Measurements from ENCODE around the gene CLCN3.
"Not testable (repeated sequence)": the region's sequence is repeated elsewhere in the genome, so short reads cannot be mapped to it uniquely, and the experiment has no call there.

The CLCN3 gene

DNA sequence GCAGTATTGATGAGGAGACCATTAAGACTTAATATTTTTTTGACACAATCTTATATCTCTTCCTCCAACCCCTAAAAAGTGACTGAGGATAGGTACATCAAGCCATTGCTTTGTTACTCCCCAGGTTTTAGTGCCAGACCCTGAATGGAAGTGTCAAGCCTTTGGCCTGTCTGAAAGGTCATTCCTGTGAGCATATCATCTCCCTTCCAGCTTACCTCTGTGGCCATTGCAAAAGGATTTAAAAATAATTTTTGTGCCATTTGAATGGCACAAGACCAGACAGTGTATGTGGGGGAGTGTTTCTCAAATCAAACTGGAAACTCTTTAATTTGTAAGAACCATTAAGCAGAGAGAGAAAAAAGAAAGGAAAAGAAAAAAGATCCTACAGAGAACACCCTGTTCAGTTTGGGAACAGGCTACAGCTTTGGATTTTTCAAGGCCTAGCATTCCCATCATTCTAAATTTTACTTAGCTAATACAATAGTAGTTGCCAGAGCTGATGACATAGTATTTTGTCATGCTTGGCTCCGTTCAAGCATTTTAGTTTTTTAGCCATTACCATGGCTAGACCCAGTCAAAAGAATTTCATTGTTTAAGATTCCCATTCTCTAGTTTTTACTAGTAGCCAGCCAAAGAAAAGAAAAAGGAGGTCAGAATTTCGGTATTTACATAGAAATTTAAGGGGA is 87.7 kb downstream of the CLCN3 start:
- no peak for DNase-seq (ENCODE audit: low spot score)

GRCh38 chr4:169715826-169716225 is 95.4 kb downstream of the CLCN3 start:
- no peak for DNase-seq (ENCODE audit: low spot score)

GRCh38 chr4:169716677-169717076 is 96.3 kb downstream of the CLCN3 start:
- DNase-seq (ENCODE audit: low spot score) = no peak

DNA sequence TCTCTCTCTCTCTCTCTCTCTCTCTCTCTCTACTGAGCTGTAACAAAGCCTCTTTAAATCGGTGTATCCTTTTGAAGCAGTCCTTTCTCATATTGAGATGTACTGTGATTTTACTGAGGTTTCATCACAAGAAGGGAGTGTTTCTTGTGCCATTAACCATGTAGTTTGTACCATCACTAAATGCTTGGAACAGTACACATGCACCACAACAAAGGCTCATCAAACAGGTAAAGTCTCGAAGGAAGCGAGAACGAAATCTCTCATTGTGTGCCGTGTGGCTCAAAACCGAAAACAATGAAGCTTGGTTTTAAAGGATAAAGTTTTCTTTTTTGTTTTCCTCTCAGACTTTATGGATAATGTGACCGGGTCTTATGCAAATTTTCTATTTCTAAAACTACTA is 100.2 kb downstream of the CLCN3 start:
- DNase-seq (ENCODE audit: low spot score) = no peak

- DNase-seq (ENCODE audit: low spot score) = no peak
Observed at GRCh38 chr4:169723207-169723965, 103.0 kb downstream of the CLCN3 start.

GRCh38 chr4:169724260-169724659 is 103.9 kb downstream of the CLCN3 start:
- no peak for DNase-seq (ENCODE audit: low spot score)

DNA sequence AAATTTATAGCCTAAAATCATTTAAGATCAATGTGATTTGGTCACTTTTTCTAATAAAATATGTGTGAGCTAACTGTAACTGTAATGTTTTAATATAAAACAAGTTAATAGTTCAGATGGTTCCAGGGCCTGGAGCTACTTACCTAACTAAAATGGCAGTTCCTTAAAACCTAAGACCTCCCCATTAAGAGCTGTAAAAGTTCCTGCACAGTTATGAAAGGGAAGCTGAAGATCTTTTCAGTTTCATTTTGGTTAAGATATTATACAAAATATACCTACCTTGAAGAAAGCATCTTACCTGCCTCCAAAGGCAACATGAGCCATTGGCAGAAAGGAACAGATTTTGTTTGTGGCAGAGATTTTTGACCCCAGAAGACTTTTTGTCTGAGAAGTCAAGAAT is 107.2 kb downstream of the CLCN3 start:
- no peak for DNase-seq (ENCODE audit: low spot score)

DNA sequence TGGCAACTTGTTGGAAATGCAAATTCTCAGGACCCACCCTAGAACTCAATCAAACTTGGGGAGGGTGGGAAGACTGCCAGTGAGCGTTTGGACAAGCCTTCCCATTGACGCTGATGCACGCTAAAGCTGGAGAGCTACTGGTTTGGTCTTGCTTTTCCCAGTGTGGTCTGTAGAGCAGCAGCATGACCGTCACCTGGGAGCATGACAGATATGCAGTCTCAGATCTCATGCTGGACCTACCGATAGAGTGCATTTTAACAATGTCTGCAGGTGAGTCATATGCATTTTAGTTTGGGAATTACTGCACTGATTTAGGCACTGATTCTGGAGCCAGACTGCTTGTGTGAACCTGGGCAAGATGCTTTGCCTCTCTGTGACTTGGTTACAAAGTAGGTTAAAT is 110.2 kb downstream of the CLCN3 start:
- DNase-seq (ENCODE audit: low spot score) = no peak

GRCh38 chr4:169738604-169739003 is 118.2 kb downstream of the CLCN3 start:
- not testable (repeated sequence) for DNase-seq (ENCODE audit: low spot score)

- DNase-seq (ENCODE audit: low spot score) = no peak
Observed at GRCh38 chr4:169741569-169741968, 121.2 kb downstream of the CLCN3 start.

GRCh38 chr4:169744601-169745000 is 124.2 kb downstream of the CLCN3 start:
- DNase-seq (ENCODE audit: low spot score) = no peak

DNA sequence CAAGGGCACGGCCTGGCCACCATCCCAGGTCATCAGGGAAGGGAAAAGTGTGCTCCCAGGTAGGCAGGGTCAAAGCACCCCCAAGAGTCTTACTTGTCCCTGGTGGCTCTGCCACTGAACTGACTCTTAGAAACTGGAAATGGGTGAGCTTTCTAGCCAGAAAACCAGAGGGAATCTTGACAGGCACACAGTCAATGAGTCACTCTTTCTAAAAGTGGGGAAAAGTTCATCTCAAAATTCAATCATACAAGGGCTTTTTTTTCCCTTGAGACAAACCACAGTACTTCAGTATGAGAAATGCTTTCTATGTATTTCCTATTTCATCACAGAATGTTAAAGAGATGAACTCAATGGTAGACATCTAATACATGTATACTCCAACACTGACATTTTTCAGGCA is 124.9 kb downstream of the CLCN3 start:
- no peak for DNase-seq (ENCODE audit: low spot score)

DNA sequence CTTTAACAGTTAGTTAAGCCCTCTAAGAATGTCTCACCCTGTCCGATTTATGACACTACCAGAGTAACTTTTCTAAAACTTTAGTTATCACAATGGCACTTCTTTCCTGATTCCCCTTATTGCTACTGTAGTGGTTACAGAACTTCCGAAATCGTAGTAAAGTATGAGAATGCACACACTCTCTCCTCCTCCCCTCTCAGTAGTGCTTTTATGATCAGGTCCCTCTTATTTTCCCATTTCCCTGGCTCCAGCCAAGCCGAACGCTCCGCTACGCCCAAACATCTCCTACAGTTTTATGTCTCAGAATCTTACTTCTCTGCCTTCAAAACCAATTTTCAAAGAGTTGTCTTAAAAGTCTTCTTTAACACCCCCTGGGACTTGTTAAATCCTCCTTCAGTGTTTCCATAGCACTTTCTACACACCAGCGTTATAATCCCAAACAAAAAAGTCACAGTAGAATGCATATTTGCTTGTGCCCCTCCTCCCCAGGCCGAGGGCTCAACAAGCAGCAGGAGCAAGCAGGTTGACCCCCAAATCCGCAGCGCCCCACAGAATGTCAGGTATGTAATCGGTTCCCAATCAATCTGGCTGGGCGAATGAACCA is 136.7 kb downstream of the CLCN3 start:
- no peak for DNase-seq (ENCODE audit: low spot score)

DNA sequence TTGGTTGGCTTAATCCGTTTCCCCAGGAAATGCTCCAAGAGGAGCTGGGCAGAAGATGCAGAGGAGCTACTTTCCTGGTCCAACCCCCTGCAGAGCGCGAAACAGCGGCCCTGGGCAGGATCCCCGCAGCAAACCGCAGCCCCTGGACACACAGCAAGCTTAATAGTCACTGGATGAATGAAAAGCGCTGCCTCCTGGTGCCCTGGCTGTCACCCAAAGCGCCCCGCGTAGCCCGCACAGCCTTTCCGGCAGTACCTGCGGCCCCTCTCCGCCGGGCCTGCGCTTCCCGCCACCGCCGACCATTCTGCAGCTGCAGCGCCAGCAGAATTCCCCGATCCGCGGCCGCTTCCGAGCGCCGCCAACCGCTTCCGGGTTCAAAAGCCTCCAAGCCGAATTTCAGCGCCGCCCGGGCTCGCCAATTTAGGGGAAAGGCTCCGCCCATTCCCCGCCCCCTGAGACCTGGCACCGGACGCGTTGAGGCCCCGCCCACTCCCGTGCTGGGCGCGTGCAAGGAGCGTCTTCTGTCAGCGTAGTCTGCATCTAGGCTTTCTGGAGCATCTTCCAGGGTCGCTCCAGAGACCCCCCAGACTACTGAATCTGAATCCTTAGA is 137.3 kb downstream of the CLCN3 start, which contains the start of gene HPF1:
Gene HPF1 (minus strand): TSS at position 370 of the 610 bp plus-strand sequence. CDS start 67 bp downstream, at position 303.
- DNase-seq (ENCODE audit: low spot score) = peak; percentile 87

DNA sequence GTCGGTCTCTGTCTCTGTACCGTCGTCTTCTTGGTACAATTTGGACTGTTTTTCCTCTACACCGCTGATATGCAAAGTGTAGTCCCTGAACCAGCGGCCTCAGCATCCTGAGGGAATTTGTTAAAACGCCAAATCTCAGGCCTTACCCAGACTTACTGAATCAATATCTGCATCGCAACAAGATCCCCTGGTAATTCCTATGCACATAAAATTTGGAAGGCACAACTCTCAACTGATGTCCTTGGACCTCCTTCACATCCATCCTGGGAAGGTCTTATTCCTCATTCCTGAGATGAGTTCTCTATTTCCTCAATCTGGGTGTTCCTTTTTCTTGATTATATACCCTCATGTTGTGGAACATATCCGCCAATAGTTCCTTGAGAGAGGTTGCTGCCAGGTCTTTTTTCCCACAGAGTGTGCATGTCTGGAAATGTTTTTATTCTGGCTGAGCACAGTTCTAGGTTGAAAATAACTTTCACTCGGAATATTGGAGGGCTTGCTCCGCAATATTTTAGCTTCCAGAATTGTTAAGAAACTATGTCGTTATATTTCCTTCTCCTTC is 138.1 kb downstream of the CLCN3 start:
- no peak for DNase-seq (ENCODE audit: low spot score)

DNA sequence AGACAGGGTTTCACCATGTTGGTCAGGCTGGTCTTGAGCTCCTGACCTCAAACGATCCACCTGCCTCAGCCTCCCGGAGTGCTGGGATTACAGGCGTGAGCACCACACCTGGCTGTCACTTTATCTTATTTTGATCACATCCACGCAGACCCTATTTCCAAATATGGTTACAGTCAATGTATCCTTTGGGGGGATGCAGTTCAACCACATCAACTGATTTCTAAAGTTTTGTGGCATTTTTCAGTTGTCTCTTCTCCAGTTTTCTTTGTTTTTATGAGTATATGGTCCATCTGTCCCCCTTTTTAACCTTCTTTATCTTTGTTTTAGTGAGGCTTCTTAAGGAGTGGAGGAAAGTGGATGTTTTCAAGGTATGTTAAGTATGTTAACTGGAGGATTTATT is 141.5 kb downstream of the CLCN3 start:
- no peak for DNase-seq (ENCODE audit: low spot score)

DNA sequence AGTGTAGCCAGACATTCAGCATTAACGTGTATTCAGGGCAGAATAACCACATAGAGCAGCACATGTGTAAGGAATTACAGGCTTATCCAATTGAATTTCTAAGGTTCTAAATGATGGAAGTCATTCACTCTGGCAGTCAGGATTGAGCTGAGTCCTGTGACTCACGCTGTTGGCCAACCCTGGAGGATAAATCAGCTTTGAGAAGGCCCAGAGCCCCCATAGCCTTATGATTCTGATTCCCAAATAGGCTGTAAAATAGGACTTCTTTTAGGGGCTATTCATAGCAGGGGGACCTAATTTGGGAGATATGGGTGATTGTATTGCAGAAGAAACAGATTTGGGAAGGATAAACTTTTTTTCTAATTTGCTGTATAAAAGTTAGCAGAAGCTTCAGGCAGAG is 145.5 kb downstream of the CLCN3 start:
- DNase-seq (ENCODE audit: low spot score) = no peak

GRCh38 chr4:169766741-169767140 is 146.4 kb downstream of the CLCN3 start:
- DNase-seq (ENCODE audit: low spot score) = no peak

- no peak for DNase-seq (ENCODE audit: low spot score)
Observed at GRCh38 chr4:169768385-169768784, 148.0 kb downstream of the CLCN3 start.

GRCh38 chr4:169770416-169770815 is 150.0 kb downstream of the CLCN3 start:
- DNase-seq (ENCODE audit: low spot score) = no peak

DNA sequence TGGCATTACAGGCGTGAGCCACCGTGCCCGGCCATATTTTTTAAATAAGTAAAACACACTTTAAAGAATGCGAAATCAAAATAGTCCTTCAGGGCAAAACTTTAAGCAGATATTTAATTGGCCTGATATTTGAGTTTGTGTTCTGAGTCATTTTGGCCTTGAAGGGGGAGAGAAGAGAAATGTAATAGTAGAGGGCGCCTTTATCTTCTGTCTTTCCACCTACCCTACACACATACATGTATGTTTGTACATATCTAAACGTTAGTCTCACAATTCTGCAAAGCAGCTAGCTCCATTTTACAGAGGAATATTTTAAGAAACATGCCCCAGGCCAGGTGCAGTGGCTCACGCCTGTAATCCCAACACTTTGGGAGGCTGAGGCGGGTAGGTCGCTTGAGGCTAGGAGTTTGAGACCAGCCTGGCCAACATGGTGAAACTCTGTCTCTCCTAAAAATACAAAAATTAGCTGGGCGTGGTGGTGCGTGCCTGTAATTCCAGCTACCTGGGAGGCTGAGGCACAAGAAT is 151.2 kb downstream of the CLCN3 start:
- not testable (repeated sequence) for DNase-seq (ENCODE audit: low spot score)

All from Ammon's horn (tissue), 1 donor.